GM12873 (cell line): ENCODE data around the gene VPS41.

Experiments used
- CTCF ChIP-seq: IDR thresholded peaks from 2 replicates; pipeline ENCODE4 v1.5.1; 2012; ENCODE audit warnings: low read depth, mild to moderate bottlenecking, moderate library complexity, low read length, control low read depth; ENCODE audit not compliant: insufficient read depth; ENCODE audit errors: missing control alignments

Gene VPS41

DNA sequence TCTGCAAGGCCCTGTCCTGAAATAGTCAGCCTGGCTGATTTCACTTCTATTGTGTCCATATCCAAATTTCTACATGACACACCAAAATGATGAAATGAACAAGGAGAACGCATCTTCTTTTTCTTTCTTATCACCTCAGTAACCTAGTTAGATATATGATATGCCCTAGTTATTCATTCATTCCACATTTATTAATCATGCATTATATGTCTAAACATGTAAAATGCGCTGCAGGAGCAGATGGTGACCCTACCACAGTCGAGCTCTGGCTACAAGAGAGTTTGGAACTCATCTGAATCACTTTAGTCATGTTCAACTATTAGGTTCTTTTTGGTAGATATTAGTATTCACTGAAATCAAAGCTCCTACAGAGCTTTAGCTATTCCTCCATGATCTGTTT, 31.8 kb upstream of the VPS41 start:
- TF ChIP-seq CTCF = no peak

DNA sequence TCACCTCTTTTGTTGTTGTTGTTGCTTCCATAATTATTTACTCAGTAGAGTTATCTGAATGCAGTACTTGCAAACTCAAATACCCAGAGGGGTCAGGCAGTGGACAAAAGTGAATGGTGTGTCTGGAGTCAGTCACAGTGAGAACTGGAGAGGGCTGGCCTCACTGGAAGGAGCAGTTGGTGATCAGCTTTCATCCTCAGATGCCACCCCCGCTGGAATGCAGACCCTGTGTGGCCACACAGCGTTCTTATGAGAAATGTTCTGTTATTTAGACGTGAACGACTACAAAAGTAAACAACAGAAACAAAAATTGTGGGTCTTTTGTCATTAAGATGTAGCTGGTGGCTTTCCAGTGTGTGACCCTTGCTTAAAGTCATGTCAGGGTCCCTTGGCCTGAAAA, 29.6 kb upstream of the VPS41 start:
- no peak for TF ChIP-seq CTCF

DNA sequence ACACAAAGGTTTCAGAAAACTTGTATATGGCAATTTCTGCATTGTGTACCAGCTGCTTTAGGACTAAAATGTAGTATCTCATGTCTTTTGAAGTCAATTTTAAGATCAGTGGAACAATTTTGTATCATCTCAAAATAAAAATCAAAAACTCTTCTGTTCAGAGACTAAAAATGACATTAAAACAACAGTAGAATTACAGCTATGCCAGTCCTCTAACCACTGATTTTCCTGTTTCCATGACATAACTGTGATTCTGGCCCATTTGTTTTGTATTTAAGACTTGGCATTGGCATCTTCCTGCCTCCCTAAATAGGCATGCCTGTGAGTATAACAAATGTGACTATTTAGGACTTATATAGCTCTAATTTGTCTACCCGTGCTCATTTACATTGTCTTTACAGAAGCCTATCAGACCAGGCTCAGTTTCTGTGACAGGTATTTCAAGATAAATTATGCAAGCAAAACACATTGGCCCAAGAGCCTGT, 29.1 kb upstream of the VPS41 start:
- TF ChIP-seq CTCF = no peak

GRCh38 chr7:38936641-38937040, 27.6 kb upstream of the VPS41 start:
- no peak for TF ChIP-seq CTCF

DNA sequence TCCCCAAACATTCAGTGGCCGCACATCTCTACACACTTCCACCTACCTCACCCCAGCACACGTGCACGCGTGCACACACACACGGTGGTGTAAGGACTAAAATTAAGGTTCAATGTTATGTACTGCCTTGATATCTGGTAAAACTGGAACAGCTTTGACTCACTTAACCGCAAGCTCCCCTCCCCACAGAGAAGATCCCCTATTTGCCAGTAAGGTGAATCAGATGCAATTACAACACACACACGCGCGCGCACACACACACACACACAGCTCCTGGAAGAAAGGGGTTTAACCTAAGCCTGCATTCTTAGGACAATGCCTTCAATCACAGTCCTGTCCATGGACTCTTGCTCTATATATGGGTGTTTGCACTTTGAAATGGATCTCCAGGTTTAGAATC, 25.5 kb upstream of the VPS41 start:
- no peak for TF ChIP-seq CTCF

GRCh38 chr7:38934051-38934450, 25.1 kb upstream of the VPS41 start:
- TF ChIP-seq CTCF = no peak

DNA sequence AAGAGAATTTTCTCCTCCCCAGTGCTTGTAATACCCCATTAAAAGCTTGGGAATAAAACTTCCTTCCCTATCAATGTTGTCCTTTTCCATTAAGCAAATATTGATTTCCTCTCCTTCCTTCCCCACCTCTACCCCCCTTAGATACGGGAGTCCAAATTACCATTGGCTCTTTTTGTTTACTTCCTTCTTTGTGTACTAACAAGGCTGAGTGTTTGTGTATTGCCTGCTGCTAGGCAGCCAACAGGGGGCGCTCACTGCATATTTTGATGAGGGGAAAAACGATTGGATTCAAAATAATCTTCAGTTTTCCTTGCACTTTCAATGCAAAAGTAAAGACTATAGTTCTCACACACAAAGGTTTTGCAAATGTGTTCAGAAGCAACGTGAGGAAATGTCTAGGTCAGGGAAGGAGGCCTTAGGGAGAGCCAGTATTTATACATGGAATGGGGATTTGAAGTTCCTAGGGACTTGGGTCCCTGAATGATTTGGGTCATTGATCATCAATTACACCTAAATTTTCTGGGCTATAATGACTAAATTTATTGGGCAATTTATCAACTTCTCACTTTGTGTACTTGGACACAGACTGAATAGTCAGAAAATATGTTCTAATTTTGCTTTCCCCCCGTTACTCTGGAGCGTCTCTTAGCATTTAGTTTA, 23.6 kb upstream of the VPS41 start:
- peak; percentile 88 for TF ChIP-seq CTCF
